HEK293T (cell line): ENCODE data around the gene TNIP3.

Experiments used
- FOXA1 ChIP-seq: fragments of 450-650 bp; IDR thresholded peaks from 2 replicates; pipeline ENCODE4 v1.6.1; 2016; ENCODE audit warnings: mild to moderate bottlenecking
- TARDBP ChIP-seq: fragments of 450-650 bp; IDR thresholded peaks from 2 replicates; pipeline ENCODE4 v1.6.1; 2016

GRCh38 chr4:121118344-121118743 lies 45.8 kb downstream of the TNIP3 start:
- TF ChIP-seq FOXA1: no peak
- no peak for TF ChIP-seq TARDBP
